Stimulated activated CD4-positive, alpha-beta T cell treated with anti-CD3 and anti-CD28 coated beads, Interleukin-15, amount 100 ng/mL, for 1 hour (primary cell): ENCODE data around the gene DISC1.

Experiments used
- DNase-seq, 2 donors: peaks; one replicate each; pipeline ENCODE4 v3.0.0-alpha.2; 2020; ENCODE audit warnings: low read depth in 1 of 2, low spot score in 1 of 2

The DISC1 gene

DNA sequence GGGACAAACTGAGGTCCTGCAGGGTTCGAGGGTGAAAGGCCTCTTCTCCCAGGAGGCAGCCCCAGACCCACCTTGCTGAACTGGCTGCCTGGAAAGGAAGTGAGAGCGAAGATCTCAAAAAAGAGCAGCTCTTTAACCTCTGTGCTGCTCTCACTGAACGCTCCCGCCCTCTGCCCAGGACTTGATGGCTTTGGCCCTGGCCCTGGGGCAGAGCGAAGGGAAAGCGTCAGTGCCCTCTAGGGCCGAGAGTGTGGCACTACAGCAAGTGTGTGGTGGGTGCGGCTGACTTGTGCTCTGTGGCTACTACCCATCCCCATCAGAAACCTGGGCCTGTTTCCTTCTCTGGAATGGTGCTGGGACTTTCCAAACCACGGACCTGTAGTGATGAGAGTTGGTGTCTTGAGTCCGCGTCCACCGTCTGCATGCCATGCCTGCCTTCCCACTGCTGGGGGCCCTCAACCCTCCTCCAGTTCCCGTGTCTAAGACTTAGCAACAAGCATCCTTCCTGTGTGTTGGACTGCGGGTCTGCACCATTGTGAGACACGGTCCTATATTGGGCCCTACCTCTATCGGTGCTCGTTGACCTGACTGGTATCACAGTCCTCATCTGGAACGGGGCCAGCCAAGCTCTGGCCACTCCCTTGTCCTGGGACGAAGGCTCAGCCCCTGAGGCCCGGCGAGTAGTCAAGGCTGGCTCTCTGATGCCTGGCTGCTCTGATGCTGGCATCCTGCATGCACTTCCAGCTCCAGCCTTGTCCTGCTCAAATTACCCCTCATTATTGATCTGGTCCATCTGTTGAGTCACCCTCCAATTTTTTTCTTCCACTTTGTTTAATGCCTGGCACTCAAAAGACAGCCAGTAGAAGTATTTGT lies 180.3 kb downstream of the DISC1 start:
- no peak for DNase-seq

DNA sequence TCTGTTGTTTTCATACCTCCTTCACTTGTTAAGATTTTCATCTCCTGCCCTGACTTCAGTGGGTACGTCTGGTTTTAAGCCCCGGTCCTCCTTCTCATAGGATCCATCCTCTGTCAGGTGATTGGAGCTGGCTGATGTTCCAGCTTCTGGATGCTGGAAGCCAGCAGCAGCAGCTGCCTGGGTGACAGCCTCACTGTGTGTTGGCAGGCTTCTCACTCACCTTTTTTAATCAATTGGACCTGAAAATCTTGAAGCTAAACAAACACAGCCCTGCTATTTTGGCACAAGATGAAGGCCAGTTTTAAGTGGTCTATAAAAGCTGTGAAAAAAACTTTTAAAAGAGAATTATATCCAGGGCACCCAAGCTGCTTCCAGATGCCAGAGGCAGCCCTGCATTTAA lies 181.0 kb downstream of the DISC1 start:
- no peak for DNase-seq

DNA sequence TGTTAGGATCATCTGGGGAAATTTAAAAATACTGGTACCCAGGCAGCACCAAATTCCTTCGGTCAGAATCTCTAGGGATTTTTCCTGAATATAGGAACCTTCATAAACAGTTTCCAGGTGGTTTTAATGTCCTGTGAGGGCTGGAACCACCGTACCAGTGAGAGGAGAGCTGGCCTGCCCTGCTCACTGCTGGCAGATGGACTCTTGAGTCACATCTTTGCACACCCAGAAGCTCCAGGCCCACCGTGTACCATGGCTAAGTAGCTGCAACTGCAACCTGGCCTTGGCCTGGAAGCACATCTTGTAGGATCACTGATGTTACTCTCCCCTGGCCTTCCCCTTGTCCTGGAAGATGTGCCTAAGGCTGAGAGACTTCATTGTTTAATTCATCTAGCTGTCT lies 181.5 kb downstream of the DISC1 start:
- DNase-seq = no peak

DNA sequence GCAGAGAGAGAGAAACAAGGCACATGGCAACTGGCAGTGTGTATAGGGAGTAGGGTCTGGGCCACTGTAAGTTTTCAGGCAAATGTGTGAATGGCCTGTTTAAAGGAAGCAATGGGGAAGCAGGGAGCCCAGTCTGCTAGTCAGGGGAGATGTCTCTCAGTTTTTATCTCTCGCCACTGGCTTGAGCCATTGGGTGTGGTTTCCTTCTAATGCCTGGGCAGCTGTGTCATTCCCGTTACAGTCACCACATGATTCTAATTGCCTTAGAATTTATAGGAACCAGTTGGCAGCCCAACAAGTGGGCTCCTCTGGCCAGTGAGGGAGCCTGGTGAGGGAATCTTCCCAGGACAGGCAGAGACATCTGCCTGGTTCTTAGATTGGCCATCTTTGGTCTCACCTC lies 182.4 kb downstream of the DISC1 start:
- DNase-seq = no peak

DNA sequence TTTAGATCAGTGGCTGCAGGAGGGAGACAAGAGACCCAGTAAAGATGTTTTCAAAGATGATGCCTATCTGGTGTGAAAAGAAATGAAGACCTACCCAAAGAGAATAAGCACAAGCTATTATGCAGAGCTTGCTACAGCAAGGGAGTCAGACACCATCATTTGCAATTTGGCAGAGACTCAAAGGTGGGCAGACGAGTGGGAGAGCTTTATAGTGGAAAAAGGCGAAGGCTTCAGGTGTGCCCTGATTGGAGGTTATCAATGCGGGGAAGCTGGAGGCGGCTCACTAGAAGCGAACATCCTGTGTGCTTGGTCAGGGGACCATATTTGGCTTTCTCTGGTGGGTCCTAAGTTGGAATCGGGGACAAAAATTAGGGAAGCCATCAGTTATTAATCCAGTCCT lies 183.8 kb downstream of the DISC1 start:
- DNase-seq = no peak

DNA sequence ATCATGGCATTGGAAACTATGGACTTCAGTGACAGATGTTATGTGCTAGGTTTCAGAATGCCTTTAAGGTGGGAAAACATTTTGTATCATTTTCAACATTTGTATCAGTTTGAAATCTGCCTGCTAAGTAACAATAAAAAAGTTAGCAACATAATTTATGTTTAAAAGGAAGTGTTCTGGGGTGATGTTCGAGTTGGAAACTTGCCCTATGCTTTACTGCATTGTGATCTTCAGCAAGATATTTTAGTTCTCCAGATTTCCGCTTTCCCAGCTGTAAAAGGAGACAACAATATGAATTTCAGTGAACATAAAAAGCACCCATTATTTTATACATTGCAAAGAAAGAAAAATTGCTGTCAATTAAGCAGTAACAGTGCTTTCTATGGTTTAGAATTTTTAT lies 187.4 kb downstream of the DISC1 start:
- no peak for DNase-seq

DNA sequence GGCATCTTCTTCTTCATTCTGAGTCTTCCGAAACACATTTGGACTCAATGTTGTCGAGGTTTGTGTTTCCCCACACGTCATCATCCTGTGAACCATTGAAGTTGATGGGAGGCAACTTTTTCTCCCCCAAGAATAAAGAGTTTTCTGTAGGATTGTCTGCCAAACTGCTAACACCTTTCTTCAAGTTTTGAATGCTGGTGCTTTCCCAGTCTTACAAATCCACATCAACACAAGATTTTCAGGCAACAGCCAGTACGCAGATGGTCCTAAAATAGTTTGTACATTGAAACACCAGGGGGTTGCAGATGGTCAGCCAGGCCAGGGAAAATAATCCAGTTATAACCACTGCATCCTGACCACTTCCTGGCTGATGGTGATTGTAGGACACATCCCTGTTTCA lies 187.9 kb downstream of the DISC1 start:
- no peak for DNase-seq

DNA sequence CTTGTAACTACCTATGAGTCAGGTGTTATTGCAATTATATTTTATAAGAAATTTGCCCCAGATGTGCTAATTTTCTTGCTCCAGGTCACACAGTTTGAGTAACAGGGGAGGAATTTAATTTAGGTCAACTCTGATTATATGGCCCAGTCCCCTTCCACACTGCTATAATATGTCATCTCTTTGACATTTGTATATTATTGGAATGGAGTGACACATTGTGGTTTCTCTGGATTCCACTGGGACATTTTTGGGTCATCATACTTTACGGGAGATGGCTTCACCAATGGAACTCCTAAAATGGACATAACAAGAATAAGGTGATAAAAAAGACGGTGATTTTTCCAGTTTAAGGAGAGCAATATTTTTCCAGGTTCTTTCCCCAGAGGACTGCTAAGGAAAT lies 191.2 kb downstream of the DISC1 start:
- no peak for DNase-seq

DNA sequence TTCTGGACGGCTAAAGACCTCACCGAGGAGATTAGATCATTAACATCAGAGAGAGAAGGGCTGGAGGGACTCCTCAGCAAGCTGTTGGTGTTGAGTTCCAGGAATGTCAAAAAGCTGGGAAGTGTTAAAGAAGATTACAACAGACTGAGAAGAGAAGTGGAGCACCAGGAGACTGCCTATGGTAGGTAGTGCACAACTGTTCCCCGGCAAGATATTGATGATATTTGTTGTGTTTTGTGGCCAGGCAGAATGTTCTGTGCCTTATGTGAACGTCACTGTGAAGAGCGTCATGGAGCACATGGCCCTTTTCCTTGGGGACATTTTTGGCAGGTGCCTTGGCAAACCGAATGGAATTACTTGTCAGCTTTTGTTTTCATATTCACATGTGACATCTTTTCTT lies 191.7 kb downstream of the DISC1 start:
- no peak for DNase-seq

DNA sequence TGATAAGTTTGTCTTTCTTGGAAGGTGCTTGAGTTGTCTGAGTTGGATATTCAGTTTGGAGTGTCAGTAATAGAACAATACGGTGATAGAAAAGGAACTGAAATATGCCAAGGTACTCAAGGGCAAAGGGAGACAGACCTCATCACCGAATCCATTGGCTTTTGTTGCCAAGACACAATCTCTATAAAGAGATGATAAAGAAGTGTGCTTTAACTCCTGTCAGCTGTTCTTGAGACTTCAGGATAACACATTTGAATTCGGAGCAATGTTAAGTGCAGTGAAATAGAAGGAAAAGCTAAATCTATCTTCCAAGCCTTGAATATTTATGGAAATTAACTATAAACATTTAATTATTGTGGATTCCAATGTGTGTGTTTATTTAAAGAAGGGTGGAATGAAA lies 194.7 kb downstream of the DISC1 start:
- no peak for DNase-seq

DNA sequence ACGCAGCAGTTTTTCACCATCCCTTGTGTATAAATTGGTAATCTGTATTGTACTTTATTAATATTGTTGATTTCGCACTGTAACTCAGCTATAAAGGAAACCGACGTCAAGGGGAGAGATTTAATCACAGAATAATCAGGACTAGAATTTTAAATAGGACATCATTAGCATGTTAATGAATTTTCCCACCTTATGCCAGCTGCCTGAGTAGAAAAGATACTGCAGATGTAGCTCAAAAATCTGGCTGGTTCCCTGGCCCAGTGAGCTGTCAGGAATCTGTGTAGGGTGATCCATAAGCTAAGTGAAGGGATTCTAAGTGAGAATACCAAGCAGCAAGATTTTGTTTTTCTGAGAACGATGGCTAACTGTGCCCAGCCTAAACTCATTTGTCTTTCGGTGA lies 195.5 kb downstream of the DISC1 start:
- DNase-seq = no peak

DNA sequence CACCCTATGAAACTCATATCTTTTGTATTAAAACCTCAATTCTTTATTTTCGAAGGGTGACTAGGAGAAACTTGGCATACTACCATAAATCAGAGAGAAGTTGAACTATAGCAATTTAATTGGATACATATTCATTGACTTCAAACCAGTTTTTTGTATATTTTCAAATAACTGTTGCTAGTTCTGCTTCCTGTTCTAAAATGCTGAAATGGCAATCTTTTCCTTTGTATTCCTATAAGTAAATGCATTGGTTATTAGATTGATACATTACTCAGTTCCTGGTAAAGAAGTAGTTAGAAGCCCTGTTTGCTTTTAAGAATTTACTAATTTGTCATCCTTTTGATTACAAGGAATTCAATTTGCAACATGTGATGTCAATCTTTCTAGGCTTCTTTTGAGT lies 200.0 kb downstream of the DISC1 start:
- no peak for DNase-seq

DNA sequence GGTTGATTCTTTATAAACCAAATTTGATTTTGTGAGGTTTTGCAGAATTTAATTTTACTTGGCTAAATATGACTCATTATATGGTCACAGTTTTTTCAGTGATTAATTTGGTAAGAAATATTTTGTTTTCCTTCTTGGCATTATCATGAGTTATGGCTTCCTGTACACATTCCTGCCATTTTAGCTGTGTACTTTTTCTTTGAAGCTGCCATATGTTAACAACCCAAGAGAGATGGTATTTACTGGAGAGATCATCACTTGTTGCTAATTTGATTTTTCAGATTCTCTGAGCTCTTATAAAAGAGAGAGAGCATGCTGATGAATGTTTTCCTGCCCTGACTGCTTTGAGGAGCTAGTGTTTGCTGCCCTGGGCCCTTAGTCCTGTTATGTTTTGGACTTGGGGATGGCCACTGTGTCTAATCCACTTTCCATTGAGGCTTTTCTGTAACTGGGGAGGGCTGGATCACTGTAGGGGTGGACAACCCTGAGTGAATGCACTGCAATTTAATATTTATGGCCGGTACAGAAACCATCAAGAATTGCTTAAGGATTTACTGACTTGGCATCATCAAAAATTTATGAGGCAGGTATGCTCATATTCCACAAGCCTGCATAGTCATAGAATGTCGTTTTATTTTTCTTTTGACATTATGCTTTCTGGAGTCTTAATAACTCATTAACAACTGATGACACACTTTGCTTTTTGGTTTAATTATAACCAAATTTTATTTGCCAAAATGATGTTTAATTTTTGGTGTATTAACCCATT lies 200.9 kb downstream of the DISC1 start:
- no peak for DNase-seq

DNA sequence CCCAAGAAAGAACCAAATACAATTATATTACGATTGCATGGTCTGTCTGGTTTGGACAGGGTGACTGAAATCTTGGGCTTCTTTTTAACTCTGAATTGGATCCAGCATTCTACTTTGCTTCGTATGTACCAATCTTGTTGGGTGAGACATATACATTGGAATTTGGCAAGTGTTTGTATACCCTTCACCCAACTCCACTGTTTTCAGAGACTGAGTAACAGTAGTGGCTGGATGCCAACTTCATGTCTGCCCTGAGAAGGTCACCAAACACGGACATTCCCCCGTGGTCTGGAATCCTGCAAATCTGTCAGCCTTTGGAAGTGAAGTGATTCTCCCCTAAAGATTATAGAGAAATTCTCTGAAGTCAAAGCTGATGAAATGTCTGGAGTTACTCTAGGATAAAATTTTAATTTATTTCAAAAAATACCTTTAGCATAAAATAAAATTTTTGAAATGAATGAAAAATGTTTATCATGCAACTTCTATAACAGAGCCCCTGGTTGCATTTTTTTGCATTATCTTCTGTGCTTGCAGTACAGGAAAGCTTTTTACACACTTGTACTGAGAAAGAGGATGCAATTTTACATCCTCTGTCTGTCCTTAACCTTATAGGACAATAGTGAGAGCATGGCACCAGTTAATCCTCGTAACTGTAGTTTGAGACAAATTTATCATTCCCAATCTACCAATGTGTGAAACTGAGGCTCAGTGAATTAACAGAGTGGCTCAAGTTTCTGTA lies 201.8 kb downstream of the DISC1 start:
- no peak for DNase-seq

DNA sequence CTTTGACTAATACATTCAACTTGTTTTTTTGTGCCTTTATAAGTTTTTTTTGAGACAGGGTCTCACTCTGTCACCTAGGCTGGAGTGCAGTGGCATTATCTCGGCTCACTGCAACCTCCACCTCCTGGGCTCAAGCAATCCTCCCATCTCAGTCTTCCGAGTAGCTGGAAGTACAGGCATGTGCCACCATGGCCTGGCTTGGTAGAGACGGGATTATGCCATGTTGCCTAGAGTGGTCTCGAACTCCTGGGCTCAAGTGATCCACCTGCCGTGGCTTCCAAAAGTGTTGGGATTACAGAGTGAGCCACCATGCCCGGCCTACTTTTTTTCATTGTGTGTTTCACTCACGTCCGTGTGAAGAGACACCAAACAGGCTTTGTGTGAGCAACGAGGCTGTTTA lies 202.7 kb downstream of the DISC1 start:
- no peak for DNase-seq

DNA sequence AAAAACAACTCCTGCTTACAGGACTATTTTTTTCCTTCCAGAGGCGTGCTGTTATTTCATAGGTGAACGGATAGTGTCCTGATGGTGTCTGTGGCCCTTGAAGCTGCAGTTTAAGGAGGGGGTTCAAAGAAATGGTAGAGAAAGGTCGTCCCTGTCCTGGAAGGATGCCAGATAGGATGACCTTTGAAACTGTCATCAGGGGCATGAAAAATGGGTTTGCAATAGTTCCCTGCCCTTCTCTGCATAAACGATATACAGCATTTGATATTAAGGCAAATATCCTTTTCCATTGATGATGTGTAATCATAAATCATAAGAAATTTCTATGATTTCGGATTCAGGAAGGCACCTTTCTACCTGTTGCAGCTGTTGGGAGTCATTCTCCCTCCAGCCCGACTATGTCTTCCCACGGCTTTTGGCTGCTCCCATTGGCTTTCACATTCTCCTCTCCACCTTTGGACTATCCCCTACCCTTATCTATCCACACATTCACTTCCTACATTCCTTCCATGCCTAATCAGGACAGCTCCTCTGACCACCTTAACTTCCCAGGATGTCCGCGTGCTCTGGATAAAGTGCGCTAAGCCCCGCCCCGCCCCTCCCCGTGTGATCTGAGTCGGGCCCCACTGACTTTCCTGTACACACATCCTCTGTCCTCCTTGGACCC lies 209.8 kb downstream of the DISC1 start:
- DNase-seq = no peak

DNA sequence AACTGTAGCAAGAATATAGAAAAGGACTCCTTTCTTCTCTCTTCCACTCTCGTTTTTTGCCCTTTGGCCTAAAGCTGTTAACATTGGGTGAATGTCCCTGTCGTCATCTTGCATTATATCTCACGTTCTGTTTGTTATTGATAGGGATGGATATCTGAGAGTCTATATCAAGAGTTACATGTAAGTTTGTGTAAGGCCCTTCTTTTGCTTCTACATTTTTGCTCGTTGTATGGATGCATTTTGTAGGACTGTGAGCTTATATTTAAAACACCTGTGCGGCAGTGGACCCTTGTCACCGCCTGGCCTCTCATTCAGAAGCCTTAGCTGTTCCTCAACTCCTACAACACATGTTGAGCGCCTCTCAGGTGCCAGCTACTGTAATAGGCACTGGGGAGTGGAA lies 211.9 kb downstream of the DISC1 start:
- no peak for DNase-seq

DNA sequence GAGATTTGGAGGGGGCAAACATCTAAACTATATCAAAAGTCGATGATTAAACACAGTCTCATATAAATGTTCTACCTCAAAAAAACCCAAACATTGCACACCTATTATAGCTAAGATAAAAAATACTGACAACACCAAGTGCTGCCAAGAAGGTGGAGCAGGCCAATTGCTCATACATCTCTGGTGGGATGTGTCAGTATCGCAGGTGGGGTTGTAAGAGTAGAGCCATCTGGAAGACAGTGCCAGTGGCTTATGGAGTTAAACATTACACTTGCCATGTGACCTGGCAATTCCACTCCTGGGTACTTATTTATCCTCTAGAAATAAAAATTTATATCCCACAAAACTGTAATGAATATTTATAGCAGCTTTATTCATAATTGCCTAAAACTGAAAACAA lies 213.4 kb downstream of the DISC1 start:
- no peak for DNase-seq

DNA sequence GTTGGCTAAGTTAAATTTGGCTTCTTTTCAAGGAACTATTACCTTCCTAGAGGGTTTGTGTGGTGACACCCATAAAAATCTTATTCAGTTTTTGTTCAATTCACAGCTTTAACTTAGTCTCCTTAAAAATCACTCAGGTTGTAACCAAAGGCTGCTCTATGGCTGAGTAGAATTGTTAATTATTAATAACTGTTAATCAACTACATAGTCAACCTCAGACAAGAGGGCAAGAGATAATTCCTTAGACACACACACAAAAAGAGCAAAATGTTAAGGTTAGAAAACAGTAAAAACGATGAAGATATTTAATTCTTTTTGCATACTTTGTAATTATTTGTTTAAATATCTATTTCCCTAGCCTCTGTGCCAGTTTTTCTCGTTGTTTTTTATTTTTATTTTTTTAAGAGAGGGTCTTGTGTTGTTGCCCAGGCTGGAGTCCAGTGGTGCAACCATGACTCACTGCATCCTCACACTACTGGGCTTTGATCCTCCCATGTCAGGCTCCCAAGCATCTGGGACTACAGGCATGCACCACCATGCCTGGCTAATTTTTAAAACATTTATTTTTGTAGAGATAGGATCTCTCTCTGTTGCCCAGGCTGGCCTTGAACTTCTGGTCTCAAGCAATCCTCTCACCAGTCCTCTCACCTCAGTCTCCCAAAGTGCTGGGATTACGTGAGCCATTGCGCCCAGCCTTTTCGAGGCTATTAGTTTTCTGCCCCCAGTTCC lies 215.2 kb downstream of the DISC1 start:
- DNase-seq = no peak

DNA sequence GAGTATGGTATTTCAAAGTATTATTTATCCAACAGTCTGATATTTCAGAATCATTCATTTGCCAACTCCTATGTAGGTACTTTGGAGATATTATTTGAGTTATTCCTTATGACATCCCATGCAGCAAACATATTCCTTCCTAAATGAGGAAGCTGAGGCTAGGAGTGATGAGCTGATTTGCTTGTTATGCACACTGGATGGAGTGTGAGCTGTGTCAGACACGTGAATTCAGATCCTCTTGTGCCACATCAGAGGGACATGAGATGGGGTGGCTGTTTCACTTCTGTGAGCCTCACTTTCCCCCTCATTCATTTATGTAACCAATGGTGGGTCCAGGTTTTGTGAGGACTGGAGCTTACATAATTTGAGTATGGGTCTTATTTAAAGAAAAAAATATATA lies 215.9 kb downstream of the DISC1 start:
- no peak for DNase-seq
